ENCODE measurements around the gene FANCC.

The FANCC gene

GRCh38 chr9:95091601-95092261 is 225.8 kb downstream of the FANCC start:
- Histone ChIP-seq H3K36me3 (ENCODE audit: insufficient read depth, insufficient read length, low read length) (peaks cover 15% of the 10 kb centered on the region), H3K4me1 (ENCODE audit: insufficient read depth, insufficient read length) (peaks cover 42% of the 10 kb centered on the region), H3K27me3 (ENCODE audit: insufficient read depth, insufficient read length) (no peaks in the 10 kb centered on the region), H3K9ac (ENCODE audit: insufficient read length, low read depth) (peak overlapping the region; percentile 61), H3K4me3 (ENCODE audit: insufficient read length, low read depth) (no peak overlapping the region), H3K9me3 (ENCODE audit: insufficient read depth, low read length) (no peaks in the 10 kb centered on the region)
- TF ChIP-seq YY1 (IDR thresholded peaks at IDR 0.05; ENCODE audit: insufficient read depth, insufficient read length): no peak
- TF ChIP-seq ZNF274 (IDR thresholded peaks at IDR 0.05; ENCODE audit: low read depth, low read length): no peak
- TF ChIP-seq SUZ12 (IDR thresholded peaks at IDR 0.05; ENCODE audit: extremely low read depth, insufficient read depth, insufficient read length): no peak
- DNase-seq (ENCODE audit: low read depth, low spot score): no peak

- Histone ChIP-seq H3K9ac (ENCODE audit: insufficient read length, low read depth) (peak overlapping the region; percentile 6), H3K4me3 (ENCODE audit: insufficient read length, low read depth) (no peak overlapping the region), H3K27me3 (ENCODE audit: insufficient read depth, insufficient read length) (no peaks in the 10 kb centered on the region), H3K36me3 (ENCODE audit: insufficient read depth, insufficient read length, low read length) (peaks cover 21% of the 10 kb centered on the region), H3K4me1 (ENCODE audit: insufficient read depth, insufficient read length) (peaks cover 41% of the 10 kb centered on the region), H3K9me3 (ENCODE audit: insufficient read depth, low read length) (no peaks in the 10 kb centered on the region)
- TF ChIP-seq SUZ12 (IDR thresholded peaks at IDR 0.05; ENCODE audit: extremely low read depth, insufficient read depth, insufficient read length) (no peak), ZNF274 (IDR thresholded peaks at IDR 0.05; ENCODE audit: low read depth, low read length) (no peak), YY1 (IDR thresholded peaks at IDR 0.05; ENCODE audit: insufficient read depth, insufficient read length) (no peak)
- DNase-seq (ENCODE audit: low read depth, low spot score): no peak
These were observed 226.5 kb downstream of the FANCC start for GRCh38 chr9:95090871-95091577.

GRCh38 chr9:95090023-95090791 is 227.3 kb downstream of the FANCC start:
- Histone ChIP-seq H3K4me1 (ENCODE audit: insufficient read depth, insufficient read length) (peaks cover 41% of the 10 kb centered on the region), H3K9ac (ENCODE audit: insufficient read length, low read depth) (no peak overlapping the region), H3K27me3 (ENCODE audit: insufficient read depth, insufficient read length) (no peaks in the 10 kb centered on the region), H3K36me3 (ENCODE audit: insufficient read depth, insufficient read length, low read length) (peaks cover 30% of the 10 kb centered on the region), H3K9me3 (ENCODE audit: insufficient read depth, low read length) (no peaks in the 10 kb centered on the region), H3K4me3 (ENCODE audit: insufficient read length, low read depth) (no peak overlapping the region)
- no peak for TF ChIP-seq ZNF274 (IDR thresholded peaks at IDR 0.05; ENCODE audit: low read depth, low read length)
- no peak for TF ChIP-seq YY1 (IDR thresholded peaks at IDR 0.05; ENCODE audit: insufficient read depth, insufficient read length)
- TF ChIP-seq SUZ12 (IDR thresholded peaks at IDR 0.05; ENCODE audit: extremely low read depth, insufficient read depth, insufficient read length): no peak
- no peak for DNase-seq (ENCODE audit: low read depth, low spot score)

GRCh38 chr9:95089257-95090022 is 228.1 kb downstream of the FANCC start:
- DNase-seq (ENCODE audit: low read depth, low spot score): no peak
- H3K36me3 ChIP-seq (ENCODE audit: insufficient read depth, insufficient read length, low read length): peaks cover 34% of the 10 kb centered on the region
- H3K27me3 ChIP-seq (ENCODE audit: insufficient read depth, insufficient read length): no peaks in the 10 kb centered on the region
- H3K9me3 ChIP-seq (ENCODE audit: insufficient read depth, low read length): no peaks in the 10 kb centered on the region
- H3K4me3 ChIP-seq (ENCODE audit: insufficient read length, low read depth): no peak overlapping the region
- no peak overlapping the region for H3K9ac ChIP-seq (ENCODE audit: insufficient read length, low read depth)
- TF ChIP-seq YY1 (IDR thresholded peaks at IDR 0.05; ENCODE audit: insufficient read depth, insufficient read length) (no peak), SUZ12 (IDR thresholded peaks at IDR 0.05; ENCODE audit: extremely low read depth, insufficient read depth, insufficient read length) (no peak), ZNF274 (IDR thresholded peaks at IDR 0.05; ENCODE audit: low read depth, low read length) (no peak)
- H3K4me1 ChIP-seq (ENCODE audit: insufficient read depth, insufficient read length): peaks cover 40% of the 10 kb centered on the region

- H3K4me3 ChIP-seq (ENCODE audit: insufficient read length, low read depth): no peak overlapping the region
- H3K9ac ChIP-seq (ENCODE audit: insufficient read length, low read depth): no peak overlapping the region
- H3K36me3 ChIP-seq (ENCODE audit: insufficient read depth, insufficient read length, low read length): peaks cover 38% of the 10 kb centered on the region
- H3K27me3 ChIP-seq (ENCODE audit: insufficient read depth, insufficient read length): no peaks in the 10 kb centered on the region
- no peaks in the 10 kb centered on the region for H3K9me3 ChIP-seq (ENCODE audit: insufficient read depth, low read length)
- H3K4me1 ChIP-seq (ENCODE audit: insufficient read depth, insufficient read length): peaks cover 37% of the 10 kb centered on the region
- no peak for DNase-seq (ENCODE audit: low read depth, low spot score)
- TF ChIP-seq SUZ12 (IDR thresholded peaks at IDR 0.05; ENCODE audit: extremely low read depth, insufficient read depth, insufficient read length) (no peak), YY1 (IDR thresholded peaks at IDR 0.05; ENCODE audit: insufficient read depth, insufficient read length) (no peak), ZNF274 (IDR thresholded peaks at IDR 0.05; ENCODE audit: low read depth, low read length) (no peak)
These were observed 228.9 kb downstream of the FANCC start for GRCh38 chr9:95088421-95089161.

- TF ChIP-seq ZNF274 (IDR thresholded peaks at IDR 0.05; ENCODE audit: low read depth, low read length) (no peak), YY1 (IDR thresholded peaks at IDR 0.05; ENCODE audit: insufficient read depth, insufficient read length) (no peak), SUZ12 (IDR thresholded peaks at IDR 0.05; ENCODE audit: extremely low read depth, insufficient read depth, insufficient read length) (no peak)
- Histone ChIP-seq H3K9me3 (ENCODE audit: insufficient read depth, low read length) (no peaks in the 10 kb centered on the region), H3K4me1 (ENCODE audit: insufficient read depth, insufficient read length) (peaks cover 37% of the 10 kb centered on the region), H3K27me3 (ENCODE audit: insufficient read depth, insufficient read length) (no peaks in the 10 kb centered on the region), H3K36me3 (ENCODE audit: insufficient read depth, insufficient read length, low read length) (peaks cover 46% of the 10 kb centered on the region), H3K4me3 (ENCODE audit: insufficient read length, low read depth) (no peak overlapping the region), H3K9ac (ENCODE audit: insufficient read length, low read depth) (no peak overlapping the region)
- DNase-seq (ENCODE audit: low read depth, low spot score): no peak
These were observed 229.8 kb downstream of the FANCC start for GRCh38 chr9:95087659-95088242.
